GM21526 (cell line): ENCODE data around the gene RBM19.

Source experiments
- ATAC-seq: cut with Tn5 transposase; IDR thresholded peaks from one replicate; pipeline ENCODE4 v1.9.1; 2021; ENCODE audit warnings: moderate library complexity; ENCODE audit not compliant: unreplicated experiment, low FRiP score

The RBM19 gene

DNA sequence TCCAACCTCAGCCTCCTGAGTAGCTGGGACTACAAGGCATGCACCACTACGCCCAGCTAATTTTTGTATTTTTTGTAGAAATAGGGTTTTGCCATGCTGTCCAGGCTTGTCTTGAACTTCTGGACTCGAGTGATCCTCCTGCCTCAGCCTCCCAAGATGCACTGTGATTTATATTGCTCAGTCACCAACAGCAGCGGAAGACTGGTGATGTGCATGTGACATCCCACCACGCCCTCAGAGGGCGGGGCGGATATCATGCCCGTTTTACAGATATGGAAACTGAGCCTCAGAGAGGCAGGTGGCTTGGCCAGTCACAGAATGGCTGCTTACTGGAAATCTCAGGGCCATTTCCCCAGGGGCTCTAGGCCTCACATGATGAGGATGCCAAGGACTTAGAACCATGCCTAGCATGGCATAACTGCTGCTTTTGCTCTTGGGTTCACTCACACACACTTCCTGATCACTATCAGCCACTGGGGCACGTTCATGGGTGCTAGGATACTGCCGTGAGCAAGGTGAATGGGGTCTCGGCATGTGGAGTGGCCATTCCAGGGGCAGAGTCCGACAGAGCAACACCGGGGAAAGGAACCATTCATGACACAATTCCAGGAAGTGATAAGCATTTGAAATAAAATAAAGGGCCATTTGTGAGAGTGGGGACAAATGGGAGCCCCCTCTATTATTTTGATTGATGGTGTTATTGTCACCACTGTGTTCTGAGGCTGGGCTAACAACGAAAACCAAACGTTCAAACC lies 31.9 kb downstream of the RBM19 start:
- no peak for ATAC-seq

DNA sequence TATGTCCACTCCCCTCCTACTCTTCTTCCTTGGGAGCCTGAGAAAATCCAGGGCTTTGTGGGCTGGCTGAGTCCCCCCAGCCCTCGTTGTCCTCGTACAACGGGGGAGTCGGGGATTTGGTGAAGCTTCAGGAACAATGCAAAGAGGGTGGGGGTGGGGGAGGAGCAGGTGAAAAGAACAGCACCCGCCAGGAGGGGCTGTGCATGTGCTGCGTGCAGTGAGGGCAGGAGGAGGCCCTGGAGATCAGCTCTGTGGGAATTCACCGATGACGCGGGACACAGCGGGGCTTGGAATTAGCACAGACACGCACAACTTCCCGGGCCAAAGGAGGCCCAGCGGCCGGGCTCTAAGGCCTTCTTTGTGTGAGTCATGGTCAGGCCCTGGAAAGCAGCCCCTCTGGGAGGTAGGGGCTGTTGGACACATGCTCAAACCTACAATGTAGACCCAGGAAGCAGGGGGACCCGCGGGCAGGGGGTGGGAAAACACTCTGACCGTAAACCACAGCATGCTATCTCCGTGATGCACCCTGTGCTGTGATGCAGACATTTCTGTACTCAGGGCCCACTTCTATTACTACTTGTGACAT lies 32.8 kb downstream of the RBM19 start:
- no peak for ATAC-seq

DNA sequence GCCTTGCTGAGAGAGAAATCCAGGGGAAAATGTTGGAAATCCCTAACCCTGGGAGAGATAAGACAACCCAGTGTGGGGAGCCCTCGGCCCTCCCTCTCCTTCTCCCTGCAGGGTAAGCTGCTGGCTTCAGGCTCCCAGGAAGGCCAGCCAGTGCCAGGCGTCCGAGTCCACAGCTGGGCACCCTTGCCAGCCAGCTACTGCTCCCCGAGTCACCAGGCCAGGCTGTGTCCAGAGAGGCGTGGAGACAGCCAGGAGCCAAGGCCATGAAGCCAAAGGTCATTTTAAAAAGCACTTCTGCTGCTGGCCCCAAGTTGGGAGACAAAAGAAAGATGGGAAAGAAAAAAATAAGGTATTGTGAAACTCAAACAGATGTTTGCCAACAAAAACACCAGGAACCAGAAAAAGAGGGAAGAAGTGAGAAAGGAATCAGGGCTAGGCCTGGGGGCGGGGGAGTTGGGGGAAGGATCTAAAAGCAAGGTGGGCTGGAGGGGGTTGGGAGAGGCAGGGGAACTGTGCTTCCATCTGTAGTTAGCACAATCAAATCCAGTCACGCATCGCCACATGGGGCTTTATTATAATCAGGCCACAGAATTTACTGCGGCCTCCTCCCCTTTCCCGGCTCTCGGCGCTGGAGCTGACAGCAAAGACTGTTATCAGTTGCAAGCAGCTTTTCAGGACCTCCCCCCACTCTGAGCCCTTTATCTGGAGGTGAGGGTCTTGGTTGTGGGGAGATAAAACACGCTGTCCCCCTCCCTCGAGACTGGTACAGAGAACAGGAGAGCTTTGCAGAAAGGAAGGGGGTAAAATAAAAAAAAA lies 33.5 kb downstream of the RBM19 start:
- no peak for ATAC-seq

DNA sequence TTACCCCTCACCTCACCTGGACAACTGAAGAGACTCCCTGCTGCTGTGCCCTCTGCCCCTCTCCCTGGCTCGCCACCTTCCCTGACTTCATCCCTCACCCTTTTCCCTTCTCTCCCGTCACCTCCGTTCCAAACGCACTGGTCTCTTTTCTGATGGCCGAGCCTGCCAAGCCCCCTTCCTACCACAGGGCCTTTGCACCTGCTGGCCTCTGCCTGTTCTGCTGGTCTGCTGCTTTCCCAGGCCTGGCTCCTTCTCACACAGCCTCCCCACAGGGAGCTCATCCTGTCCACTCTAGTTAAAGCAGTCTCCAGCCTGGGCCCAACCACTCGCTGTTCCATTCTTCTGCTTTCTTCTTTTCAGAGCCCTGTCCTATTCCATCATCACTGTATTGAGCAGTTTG lies 34.6 kb downstream of the RBM19 start:
- ATAC-seq: no peak

DNA sequence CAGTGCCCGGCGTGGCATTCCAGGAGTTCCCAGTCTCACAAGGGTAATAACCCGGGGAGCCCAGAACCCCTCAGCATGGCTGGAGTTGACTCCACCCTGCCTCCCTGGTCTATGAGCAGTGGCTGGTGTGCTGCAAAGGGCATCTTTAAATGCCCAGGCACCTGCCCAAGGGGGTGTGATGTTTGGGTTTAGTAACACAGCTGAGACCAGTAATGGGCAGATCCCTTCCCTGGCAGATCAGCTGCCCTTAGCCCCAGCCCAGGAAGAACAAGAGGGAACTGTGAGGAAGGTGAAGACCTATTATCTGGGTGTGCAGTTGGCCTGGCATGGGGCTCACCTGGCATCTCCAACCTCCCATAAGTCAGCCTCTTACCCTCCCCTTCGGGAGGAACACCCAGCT lies 35.9 kb downstream of the RBM19 start:
- ATAC-seq: no peak

DNA sequence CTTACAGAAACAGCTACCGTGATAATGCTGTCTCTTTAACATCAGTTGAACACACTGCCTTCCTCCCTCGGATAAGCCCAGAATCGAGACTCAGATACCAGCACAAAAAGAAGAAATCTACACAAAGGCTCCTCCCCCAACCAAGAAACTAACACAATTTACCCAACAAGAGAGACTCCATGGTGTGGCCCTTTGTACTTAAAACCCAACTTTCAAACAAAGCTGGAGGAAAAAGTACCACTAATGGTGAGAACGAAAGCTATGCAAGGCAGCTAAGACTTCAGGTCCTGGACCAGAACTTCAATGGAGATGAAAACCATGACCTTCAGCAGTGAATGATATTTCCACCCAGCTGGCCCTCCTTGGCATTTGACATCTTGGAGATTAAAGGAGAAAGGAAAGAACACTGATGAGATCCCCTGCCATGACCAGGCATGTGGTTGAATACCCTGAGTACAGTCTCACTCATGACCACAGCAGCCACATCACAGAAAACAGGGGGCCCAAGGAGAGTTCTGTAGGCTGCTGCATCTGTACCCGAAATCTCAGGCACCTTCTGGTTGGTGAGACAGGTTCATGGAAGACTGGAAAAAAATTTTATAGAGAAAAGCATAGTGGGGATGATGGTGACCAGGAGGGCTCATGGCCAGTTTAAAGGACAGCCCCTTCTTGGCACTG lies 36.7 kb downstream of the RBM19 start:
- ATAC-seq: no peak

DNA sequence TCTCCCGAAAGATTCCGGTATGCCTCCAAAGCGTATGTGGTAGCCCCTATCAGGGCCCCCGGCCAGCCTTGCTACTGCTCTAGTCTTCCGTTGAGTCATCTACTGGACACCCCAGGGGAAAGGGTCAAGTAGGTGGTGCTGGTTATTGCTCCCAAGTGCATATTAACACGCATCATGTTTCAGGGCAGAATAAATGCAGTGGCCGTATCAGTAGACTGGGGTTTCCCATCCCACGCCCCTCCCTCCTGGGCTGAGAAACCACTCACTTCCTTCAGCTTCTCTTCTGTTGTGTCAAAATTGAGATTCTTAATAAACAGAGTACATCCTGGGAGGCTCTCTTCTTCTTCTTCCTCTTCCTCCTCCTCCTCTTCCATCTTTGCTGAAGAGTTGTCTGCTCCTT lies 39.3 kb downstream of the RBM19 start:
- no peak for ATAC-seq

DNA sequence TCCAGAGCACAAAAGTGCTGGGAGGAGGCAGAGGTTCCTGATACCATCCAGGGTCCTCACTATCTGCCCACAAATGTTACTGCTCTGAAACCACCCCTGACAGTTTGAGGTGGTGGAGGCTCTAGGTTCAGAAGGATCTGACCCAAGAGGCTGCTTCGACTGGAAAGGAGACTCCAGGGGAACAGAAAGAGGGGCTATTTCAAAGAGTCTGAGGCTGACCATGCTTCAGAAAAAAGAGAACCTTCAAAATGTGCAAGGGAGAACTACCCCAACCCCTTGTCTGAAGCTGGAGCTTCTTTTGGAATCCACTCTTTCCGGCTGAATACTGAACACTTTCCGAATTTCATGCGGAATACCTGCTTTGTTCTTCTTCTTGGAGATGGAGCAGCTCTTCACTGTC lies 41.8 kb downstream of the RBM19 start:
- ATAC-seq: no peak

DNA sequence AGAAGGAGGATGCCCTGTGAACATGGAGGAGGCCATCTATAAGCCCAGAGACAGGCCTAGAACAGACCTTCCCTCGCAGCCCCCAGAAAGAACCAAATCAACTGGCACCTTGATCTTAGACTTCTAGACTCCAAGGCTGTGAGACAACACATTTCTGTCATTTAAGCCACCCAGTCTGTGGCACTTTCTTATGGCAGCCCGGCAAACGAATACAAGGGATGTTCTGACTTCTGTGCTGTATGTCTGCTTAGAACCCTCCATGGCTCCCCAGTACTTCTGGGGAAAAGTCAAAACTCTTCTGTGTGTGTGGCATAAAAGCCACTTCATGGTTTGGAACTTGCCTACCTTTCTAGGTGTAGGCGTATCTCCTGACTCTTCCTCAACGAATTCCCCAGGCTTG lies 42.9 kb downstream of the RBM19 start:
- ATAC-seq: no peak

DNA sequence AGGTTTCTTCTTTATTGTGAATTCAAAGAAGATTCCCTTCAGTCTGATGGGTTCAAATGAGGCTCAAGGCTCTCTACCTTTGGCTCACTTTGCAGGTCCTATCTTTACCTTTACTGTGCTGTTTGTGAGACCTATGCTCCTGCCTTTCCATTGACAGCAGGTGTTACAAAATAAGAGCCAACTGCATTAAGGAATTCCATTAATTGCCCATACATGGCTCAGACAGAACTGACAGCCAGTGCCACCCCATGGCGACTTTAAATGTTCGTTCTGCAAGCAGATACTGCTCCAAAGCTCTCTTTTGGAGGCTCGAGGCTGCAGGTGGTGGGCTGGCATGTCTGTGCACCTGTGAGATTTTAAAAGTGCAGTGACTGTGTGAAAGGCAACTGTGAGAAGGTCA lies 44.7 kb downstream of the RBM19 start:
- ATAC-seq: no peak

DNA sequence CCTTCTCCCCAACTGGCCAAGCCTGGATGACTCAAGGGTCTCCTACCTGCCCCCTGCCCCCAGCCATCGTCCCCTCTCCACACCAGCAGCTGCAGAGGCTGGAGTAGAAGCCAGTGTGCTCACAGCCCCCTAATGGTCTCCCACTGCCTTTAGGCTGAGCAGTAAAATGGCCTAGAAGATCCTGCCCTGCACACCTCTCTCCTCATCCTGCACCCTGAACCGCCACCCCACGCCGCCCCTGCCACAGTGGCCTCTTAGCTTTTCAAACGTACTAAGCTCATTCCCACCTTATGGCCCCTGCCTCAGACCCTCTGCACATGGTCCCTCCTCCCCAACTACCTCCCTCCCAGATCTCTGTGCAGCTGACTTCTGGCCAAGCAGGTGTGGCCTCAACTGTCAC lies 46.3 kb downstream of the RBM19 start:
- ATAC-seq: no peak

DNA sequence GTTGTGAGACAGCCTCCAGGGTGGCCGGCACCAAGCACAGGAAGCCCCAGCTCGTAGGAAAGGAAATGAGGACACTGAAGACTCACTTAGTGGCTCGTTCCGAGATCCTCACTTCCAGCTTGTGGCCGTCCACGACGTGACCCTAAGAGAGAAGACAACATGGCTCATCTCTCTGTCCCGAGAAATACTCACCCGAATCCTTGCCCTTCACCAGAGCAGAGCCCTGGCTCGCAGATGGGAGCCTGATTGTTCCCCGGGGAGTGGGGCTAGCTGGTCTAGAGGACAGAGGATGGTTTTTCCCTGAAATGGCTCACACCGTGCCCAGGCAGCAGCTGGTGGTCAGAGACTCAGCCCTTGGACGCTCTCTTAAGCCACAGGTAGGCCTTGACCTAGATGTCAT lies 47.8 kb downstream of the RBM19 start:
- ATAC-seq: no peak

DNA sequence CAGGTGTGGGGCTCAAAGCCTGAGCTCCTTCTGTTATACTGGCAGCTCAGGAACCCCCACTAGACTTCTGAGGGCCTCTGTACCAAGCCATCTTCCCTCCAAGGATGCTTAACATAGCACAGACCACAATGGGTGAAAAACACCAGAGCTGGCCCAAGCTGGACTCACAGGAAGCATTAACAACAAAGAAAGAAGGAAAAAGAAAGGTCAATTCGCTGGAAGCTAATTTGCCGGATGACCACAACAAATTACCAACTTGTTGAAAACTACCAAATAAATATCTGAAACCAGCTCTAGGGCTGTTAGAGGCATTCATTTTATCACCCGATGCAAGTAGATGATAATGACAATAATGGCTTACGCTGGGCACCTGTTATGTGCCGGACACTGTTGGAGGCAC lies 48.7 kb downstream of the RBM19 start:
- no peak for ATAC-seq

DNA sequence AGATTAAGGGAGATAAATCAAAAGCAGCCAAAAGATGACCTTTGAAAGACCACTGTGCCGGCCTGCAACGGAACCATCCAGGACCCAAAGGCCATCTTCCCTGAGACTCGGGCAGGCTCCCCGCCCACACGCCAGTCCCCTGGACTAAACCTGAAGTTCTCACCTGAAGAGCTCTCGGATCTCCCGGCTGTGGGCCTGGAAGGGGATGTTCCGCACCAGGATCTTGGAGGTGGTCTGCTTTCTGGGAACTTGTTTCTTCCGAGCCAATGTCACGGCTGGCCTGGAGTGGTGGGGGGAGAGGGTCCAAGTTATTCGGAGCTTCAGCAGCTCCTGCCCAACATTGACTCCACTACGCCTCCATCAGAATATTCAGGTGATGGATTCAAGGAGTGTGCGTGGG lies 51.3 kb downstream of the RBM19 start:
- ATAC-seq: no peak

DNA sequence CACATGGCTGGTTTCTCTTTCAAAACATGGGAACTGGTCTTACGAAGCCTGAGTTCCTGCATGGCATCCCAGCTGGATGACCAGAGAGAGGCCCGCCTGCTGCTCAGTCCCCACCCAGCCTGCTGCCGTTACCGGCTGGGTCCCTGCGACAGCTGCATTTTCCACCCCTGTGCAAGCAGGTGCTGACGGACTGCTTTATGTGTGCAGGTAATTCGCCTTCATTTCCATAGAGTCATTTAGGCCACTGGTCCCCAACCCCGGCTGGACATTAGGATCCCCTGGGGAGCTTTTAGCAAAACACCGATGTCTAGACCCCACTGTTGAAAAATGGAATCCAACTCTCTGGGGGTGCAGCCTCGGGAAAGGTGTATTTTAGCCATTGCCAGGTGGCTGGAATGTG lies 51.9 kb downstream of the RBM19 start:
- ATAC-seq: no peak

DNA sequence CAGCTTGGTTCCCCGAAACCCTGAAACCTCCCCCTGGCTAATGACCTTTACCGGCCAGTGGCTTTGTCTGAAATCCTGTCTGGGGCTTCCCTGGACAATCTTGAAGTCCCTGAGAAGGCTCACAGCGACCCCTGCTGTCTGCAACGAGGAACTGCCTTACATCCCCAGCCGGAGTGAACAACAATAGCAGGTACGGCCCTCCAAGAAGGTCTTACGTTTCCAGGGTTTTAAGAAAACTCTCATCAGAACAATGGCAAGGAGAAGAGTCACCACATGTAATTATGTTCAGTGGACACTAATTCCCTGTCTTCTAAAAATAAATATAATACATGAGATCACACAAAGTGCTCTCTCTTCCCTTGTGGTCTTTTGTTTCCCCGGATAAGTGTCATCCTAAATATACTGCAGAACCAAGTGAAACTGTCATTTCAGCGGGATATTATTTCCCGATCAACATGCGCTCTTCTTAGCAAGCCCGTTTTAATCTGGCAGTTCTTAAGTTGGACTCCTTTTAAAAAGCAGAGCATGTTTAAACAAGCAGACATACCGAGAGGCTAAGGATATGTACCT lies 53.3 kb downstream of the RBM19 start:
- no peak for ATAC-seq

DNA sequence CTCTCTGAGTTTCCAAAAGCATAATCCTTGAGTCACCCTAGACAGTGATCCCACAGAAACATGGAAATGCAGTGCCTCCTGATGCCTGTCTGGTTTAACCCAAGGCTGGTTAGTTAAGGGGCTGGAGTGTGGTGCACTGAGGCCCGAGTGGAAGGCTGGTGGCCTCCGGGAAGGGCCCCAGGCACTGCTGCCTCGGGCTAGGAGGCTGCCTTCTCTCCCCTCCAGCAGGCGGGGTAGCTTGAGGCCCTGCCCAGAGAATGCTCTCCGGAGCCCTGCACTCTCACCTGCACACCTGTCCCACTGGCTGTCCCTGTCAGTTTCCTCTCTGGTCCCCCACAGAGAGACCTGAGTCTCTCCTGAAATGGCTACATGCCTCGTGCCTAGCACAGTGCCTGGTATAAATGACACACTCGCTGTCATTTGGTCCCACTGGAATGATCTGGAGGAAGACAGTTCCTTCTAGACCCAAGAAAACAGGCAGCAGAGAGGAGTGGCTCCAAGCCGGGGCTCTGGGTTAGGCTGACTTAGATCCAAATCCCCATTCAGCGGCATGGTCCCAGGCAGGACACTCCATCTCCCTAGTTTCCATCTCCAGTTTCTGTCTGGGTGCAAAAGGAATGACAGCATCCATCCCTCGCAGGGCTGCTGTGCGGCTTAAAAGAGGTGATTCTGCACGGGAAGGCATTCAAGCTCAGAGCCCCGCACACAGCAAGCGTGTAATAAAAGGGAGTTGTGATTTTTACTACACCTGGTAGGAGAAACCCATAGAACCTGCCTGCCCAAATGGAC lies 54.0 kb downstream of the RBM19 start:
- ATAC-seq: no peak

DNA sequence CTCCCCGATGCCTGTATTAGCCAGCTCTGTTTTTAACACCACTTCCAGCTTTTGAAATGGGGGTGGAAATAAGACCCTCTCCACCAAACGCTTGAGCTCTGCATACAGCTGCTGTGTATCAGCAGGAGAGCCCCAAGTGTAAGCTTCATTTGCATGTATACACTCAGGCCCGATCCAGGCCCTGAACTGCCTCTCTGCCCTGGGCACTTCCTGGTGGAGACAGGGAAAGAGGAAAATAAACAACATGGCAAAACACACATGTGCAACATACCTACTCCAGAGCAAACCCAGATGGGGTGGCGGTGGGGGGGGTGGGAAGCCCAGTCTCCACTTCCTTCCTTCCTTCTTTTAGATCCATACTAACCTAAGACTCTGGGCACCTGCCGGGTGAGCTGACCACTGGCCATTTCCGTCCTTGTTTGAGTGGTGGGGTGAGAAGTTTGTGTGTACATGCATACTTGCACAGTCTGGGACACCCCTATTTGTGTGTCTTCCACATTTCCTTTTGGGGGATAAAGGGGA lies 55.3 kb downstream of the RBM19 start:
- no peak for ATAC-seq

DNA sequence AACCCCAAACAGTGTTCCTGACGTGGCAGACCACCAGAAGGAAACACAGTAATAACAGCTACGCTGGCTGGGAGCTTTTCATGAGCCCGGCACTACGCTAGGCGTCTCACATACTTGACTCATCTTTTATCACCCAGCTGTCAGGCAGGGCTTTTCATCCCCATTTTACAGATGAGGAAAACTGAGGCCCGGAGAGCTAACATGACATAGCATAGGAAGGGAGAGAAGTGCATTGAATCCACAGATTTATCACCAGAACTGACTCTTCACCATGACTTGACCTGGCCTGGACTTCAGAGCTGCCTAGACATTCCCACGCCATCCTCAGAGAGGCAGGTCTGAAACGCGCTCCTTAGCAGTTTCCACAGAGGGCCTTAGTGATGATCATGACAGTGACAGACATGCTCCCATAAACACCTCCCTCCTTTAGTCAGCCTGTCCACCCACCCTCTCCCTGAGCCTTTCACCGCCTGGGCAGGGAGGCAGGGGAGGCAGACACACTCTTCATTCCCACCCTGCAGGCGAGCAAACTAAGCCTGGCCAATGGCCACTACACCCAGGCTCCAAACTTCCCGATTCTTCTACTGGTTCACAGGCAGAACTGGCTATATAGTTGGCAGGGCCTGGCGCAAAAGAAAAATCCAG lies 56.2 kb downstream of the RBM19 start:
- no peak for ATAC-seq
